ENCODE measurements around the gene ELOVL7. TPM values are rescaled to one million over a fixed set of nuclear protein-coding genes. Genes with fewer than 3 reads are reported as not detected.
"Not testable (repeated sequence)": the region's sequence is repeated elsewhere in the genome, so short reads cannot be mapped to it uniquely, and the experiment has no call there.

The ELOVL7 gene
- polyA plus RNA-seq, 3 donors: 0.21 to 0.36 (median 0.33) TPM

GRCh38 chr5:60718166-60718892 lies 125.7 kb downstream of the ELOVL7 start:
- intact Hi-C loops (cut with micrococcal nuclease): no loop called here
- H2AFZ ChIP-seq (ENCODE audit: insufficient read depth, low read depth, low read length, poor library complexity, severe bottlenecking): no peak overlapping the region
- 100% methylated on average over 1 of the region's 3 CpGs for whole genome bisulfite sequencing (ENCODE audit: insufficient coverage)
- H3K27me3 ChIP-seq (ENCODE audit: control insufficient read depth in 2 of 2, insufficient read depth in 2 of 2, low read length in 2 of 2): no peaks in the 10 kb centered on the region
- Mint-ChIP-seq H3K36me3 (no peaks in the 10 kb centered on the region), H3K27ac (no peak overlapping the region), H3K4me1 (no peaks in the 10 kb centered on the region), H3K4me3 (no peak overlapping the region), H3K9me3 (peaks cover 4 to 15% (median 9%) of the 10 kb centered on the region in 7 donors), H3K27me3 (ENCODE audit: low read depth in 3 of 3) (peaks cover 1 to 4% (median 1%) of the 10 kb centered on the region in 3 donors)
- no peak overlapping the region for H3K4me2 ChIP-seq (replicated peaks; ENCODE audit: extremely low read depth, low read length, poor library complexity, severe bottlenecking)
- no peak for DNase-seq
- no peaks in the 10 kb centered on the region for H3K36me3 ChIP-seq (replicated peaks in 1 of 2; ENCODE audit: control insufficient read depth in 1 of 2, insufficient read depth in 2 of 2, low read length in 2 of 2)
- TF ChIP-seq, protein P1, sequence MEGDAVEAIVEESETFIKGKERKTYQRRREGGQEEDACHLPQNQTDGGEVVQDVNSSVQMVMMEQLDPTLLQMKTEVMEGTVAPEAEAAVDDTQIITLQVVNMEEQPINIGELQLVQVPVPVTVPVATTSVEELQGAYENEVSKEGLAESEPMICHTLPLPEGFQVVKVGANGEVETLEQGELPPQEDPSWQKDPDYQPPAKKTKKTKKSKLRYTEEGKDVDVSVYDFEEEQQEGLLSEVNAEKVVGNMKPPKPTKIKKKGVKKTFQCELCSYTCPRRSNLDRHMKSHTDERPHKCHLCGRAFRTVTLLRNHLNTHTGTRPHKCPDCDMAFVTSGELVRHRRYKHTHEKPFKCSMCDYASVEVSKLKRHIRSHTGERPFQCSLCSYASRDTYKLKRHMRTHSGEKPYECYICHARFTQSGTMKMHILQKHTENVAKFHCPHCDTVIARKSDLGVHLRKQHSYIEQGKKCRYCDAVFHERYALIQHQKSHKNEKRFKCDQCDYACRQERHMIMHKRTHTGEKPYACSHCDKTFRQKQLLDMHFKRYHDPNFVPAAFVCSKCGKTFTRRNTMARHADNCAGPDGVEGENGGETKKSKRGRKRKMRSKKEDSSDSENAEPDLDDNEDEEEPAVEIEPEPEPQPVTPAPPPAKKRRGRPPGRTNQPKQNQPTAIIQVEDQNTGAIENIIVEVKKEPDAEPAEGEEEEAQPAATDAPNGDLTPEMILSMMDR (IDR thresholded peaks at IDR 0.05): no peak
- H3K4me1 ChIP-seq (ENCODE audit: control insufficient read depth in 1 of 2, insufficient read depth in 2 of 2, low read length in 2 of 2): no peaks in the 10 kb centered on the region
- H3K79me2 ChIP-seq (ENCODE audit: insufficient read depth, low read length): no peaks in the 10 kb centered on the region
- H3K9ac ChIP-seq (ENCODE audit: insufficient read depth, low read length, poor library complexity, severe bottlenecking): no peak overlapping the region
- no peak overlapping the region for H3K27ac ChIP-seq (ENCODE audit: low read depth in 1 of 2, low read length in 2 of 2)
- no peaks in the 10 kb centered on the region for H4K20me1 ChIP-seq (ENCODE audit: insufficient read depth, low read length)
- H3K4me3 ChIP-seq (replicated peaks in 1 of 3; ENCODE audit: low read depth in 2 of 3, low read length in 3 of 3): no peak overlapping the region
- peaks cover 3 to 13% of the 10 kb centered on the region in 2 donors for H3K9me3 ChIP-seq (replicated peaks in 1 of 2; ENCODE audit: control insufficient read depth in 1 of 2, insufficient read depth in 1 of 2, low read length in 2 of 2)

DNA sequence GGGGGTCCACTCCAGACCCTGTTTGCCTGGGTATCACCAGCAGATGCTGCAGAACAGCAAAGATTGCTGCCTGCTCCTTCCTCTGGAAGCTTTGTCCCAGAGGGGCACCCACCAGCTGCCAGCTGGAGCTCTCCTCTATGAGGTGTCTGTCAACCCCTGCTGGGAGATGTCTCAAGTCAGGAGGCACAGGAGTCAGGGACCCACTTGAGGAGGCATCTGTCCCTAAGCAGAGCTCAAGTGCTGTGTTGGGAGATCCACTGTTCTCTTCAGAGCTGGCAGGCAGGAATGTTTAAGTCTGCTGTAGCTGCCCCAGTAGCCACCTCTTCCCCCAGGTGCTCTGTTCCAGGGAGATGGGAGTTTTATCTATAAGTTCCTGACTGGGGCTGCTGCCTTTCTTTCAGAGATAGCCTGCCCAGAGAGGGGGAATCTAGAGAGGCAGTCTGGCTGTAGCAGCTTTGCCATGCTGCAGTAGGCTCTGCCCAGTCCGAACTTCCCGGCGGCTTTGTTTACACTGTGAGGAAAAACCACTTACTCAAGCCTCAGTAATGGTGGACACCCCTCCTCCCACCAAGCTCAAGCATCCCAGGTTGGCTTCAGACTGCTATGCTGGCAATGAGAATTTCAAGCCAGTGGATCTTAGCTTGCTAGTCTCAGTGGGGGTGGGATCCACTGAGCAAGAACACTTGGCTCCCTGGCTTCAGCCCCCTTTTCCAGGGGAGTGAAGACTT lies 128.7 kb downstream of the ELOVL7 start:
- H4K20me1 ChIP-seq (ENCODE audit: insufficient read depth, low read length); H3K27me3 ChIP-seq (ENCODE audit: control insufficient read depth in 2 of 2, insufficient read depth in 2 of 2, low read length in 2 of 2); H3K4me3 Mint-ChIP-seq; H3K4me1 Mint-ChIP-seq; H3K36me3 Mint-ChIP-seq; H3K4me2 ChIP-seq (replicated peaks; ENCODE audit: extremely low read depth, low read length, poor library complexity, severe bottlenecking); H3K27me3 Mint-ChIP-seq (ENCODE audit: low read depth in 3 of 3); H3K4me1 ChIP-seq (ENCODE audit: control insufficient read depth in 1 of 2, insufficient read depth in 2 of 2, low read length in 2 of 2); H3K27ac ChIP-seq (ENCODE audit: low read depth in 1 of 2, low read length in 2 of 2); H2AFZ ChIP-seq (ENCODE audit: insufficient read depth, low read depth, low read length, poor library complexity, severe bottlenecking); H3K36me3 ChIP-seq (replicated peaks in 1 of 2; ENCODE audit: control insufficient read depth in 1 of 2, insufficient read depth in 2 of 2, low read length in 2 of 2); DNase-seq; H3K79me2 ChIP-seq (ENCODE audit: insufficient read depth, low read length); H3K4me3 ChIP-seq (replicated peaks in 1 of 3; ENCODE audit: low read depth in 2 of 3, low read length in 3 of 3); intact Hi-C loops (cut with micrococcal nuclease); H3K9ac ChIP-seq (ENCODE audit: insufficient read depth, low read length, poor library complexity, severe bottlenecking): not testable (repeated sequence)
- peaks cover 3 to 13% of the 10 kb centered on the region in 2 donors for H3K9me3 ChIP-seq (replicated peaks in 1 of 2; ENCODE audit: control insufficient read depth in 1 of 2, insufficient read depth in 1 of 2, low read length in 2 of 2)
- peak overlapping the region in 1 of 7 donors; percentile 7 for H3K27ac Mint-ChIP-seq
- no CpG with 5 or more reads among the region's 3 CpGs for WGBS (ENCODE audit: insufficient coverage)
- peaks cover 4 to 18% (median 9%) of the 10 kb centered on the region in 7 donors for H3K9me3 Mint-ChIP-seq
